GM23338 (cell line): ENCODE measurements around the gene ZNF394.

Source experiments
- CREB1 ChIP-seq: fragments of 250-450 bp; sonication (Bioruptor Pico); IDR thresholded peaks from 2 replicates; pipeline ENCODE4 v1.5.0; 2020; ENCODE audit warnings: low read depth, mild to moderate bottlenecking, moderate library complexity
- EZH2 ChIP-seq: fragments of 200-600 bp; sonication (generic); IDR thresholded peaks from one replicate; pipeline ENCODE4 v1.8.0; 2017; ENCODE audit warnings: antibody characterized with exemption, mild to moderate bottlenecking, low read depth; ENCODE audit not compliant: unreplicated experiment
- EZH2phosphoT487 ChIP-seq: fragments of 200-600 bp; sonication (generic); IDR thresholded peaks from one replicate; pipeline ENCODE4 v1.8.1; 2018; ENCODE audit warnings: antibody characterized with exemption; ENCODE audit not compliant: unreplicated experiment
- JUNB ChIP-seq: IDR thresholded peaks from one replicate; pipeline ENCODE4 v1.6.1; 2016; ENCODE audit warnings: antibody characterized with exemption; ENCODE audit not compliant: unreplicated experiment
- NANOG ChIP-seq: IDR thresholded peaks from 2 replicates; pipeline ENCODE4 v1.6.1; 2016; ENCODE audit warnings: antibody characterized with exemption, borderline replicate concordance
- POLR2AphosphoS5 ChIP-seq: IDR thresholded peaks from 2 replicates; pipeline ENCODE4 v1.6.1; 2016; ENCODE audit warnings: antibody characterized with exemption, low read depth
- STAT1 ChIP-seq: IDR thresholded peaks from one replicate; pipeline ENCODE4 v1.6.1; 2016; ENCODE audit warnings: antibody characterized with exemption; ENCODE audit not compliant: unreplicated experiment
- ZNF114 ChIP-seq: fragments of 250-450 bp; sonication (Bioruptor Pico); IDR thresholded peaks from 2 replicates; pipeline ENCODE4 v1.5.0; 2020; ENCODE audit warnings: mild to moderate bottlenecking, moderate library complexity
- ZNF331 ChIP-seq: fragments of 250-450 bp; sonication (Bioruptor Pico); IDR thresholded peaks from 2 replicates; pipeline ENCODE4 v1.5.0; 2020; ENCODE audit warnings: low read depth, mild to moderate bottlenecking, moderate library complexity
- TF ChIP-seq, protein P1 (sequence below), 2 experiments: fragments of 200-600 bp in 1 of 2; sonication (generic) in 1 of 2; conservative IDR thresholded peaks; 2 replicates each; pipeline versions ENCODE4 v1.5.1 to v1.6.1; 2016 to 2017; ENCODE audit warnings: antibody characterized with exemption in 2 of 2, low read depth in 2 of 2, mild to moderate bottlenecking in 2 of 2, moderate library complexity in 1 of 2
- TF ChIP-seq, protein P2 (sequence below): IDR thresholded peaks from one replicate; pipeline ENCODE4 v1.6.1; 2018; ENCODE audit warnings: antibody characterized with exemption; ENCODE audit not compliant: unreplicated experiment
- TF ChIP-seq, protein P3 (sequence below): IDR thresholded peaks from 2 replicates; pipeline ENCODE4 v1.6.1; 2016; ENCODE audit warnings: antibody characterized with exemption

DNA sequence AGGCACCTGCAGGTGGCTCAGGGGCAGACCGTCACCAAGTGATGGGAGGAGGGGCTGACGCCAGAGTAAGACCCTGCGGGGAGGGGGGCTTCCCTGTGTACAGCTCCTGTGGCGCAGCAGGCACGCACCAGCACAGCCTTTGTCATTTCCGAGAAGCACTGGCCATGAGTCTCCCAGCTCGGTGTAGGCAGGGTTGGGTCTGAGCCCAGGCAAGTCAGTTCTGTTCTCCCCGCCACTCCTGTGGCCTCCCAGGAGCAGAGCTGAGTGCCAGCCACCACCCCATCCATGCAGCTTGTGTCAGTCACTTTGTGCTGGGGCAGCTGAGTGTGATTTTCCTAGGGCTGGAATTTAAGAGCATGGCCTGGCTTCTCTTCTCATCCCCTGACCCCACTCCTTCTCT, 48.1 kb downstream of the ZNF394 start:
- TF ChIP-seq, protein P1, sequence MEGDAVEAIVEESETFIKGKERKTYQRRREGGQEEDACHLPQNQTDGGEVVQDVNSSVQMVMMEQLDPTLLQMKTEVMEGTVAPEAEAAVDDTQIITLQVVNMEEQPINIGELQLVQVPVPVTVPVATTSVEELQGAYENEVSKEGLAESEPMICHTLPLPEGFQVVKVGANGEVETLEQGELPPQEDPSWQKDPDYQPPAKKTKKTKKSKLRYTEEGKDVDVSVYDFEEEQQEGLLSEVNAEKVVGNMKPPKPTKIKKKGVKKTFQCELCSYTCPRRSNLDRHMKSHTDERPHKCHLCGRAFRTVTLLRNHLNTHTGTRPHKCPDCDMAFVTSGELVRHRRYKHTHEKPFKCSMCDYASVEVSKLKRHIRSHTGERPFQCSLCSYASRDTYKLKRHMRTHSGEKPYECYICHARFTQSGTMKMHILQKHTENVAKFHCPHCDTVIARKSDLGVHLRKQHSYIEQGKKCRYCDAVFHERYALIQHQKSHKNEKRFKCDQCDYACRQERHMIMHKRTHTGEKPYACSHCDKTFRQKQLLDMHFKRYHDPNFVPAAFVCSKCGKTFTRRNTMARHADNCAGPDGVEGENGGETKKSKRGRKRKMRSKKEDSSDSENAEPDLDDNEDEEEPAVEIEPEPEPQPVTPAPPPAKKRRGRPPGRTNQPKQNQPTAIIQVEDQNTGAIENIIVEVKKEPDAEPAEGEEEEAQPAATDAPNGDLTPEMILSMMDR (conservative IDR thresholded peaks at IDR 0.05; ENCODE audit: low read depth in 2 of 2) = no peak
- TF ChIP-seq STAT1 (no peak), POLR2AphosphoS5 (no peak), EZH2 (no peak), JUNB (no peak), EZH2phosphoT487 (no peak), NANOG (no peak), CREB1 (CRISPR knock-in tag) (no peak), ZNF114 (CRISPR knock-in tag) (no peak), ZNF331 (CRISPR knock-in tag) (no peak)
- TF ChIP-seq, protein P2, sequence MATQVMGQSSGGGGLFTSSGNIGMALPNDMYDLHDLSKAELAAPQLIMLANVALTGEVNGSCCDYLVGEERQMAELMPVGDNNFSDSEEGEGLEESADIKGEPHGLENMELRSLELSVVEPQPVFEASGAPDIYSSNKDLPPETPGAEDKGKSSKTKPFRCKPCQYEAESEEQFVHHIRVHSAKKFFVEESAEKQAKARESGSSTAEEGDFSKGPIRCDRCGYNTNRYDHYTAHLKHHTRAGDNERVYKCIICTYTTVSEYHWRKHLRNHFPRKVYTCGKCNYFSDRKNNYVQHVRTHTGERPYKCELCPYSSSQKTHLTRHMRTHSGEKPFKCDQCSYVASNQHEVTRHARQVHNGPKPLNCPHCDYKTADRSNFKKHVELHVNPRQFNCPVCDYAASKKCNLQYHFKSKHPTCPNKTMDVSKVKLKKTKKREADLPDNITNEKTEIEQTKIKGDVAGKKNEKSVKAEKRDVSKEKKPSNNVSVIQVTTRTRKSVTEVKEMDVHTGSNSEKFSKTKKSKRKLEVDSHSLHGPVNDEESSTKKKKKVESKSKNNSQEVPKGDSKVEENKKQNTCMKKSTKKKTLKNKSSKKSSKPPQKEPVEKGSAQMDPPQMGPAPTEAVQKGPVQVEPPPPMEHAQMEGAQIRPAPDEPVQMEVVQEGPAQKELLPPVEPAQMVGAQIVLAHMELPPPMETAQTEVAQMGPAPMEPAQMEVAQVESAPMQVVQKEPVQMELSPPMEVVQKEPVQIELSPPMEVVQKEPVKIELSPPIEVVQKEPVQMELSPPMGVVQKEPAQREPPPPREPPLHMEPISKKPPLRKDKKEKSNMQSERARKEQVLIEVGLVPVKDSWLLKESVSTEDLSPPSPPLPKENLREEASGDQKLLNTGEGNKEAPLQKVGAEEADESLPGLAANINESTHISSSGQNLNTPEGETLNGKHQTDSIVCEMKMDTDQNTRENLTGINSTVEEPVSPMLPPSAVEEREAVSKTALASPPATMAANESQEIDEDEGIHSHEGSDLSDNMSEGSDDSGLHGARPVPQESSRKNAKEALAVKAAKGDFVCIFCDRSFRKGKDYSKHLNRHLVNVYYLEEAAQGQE = no peak
- TF ChIP-seq, protein P3, sequence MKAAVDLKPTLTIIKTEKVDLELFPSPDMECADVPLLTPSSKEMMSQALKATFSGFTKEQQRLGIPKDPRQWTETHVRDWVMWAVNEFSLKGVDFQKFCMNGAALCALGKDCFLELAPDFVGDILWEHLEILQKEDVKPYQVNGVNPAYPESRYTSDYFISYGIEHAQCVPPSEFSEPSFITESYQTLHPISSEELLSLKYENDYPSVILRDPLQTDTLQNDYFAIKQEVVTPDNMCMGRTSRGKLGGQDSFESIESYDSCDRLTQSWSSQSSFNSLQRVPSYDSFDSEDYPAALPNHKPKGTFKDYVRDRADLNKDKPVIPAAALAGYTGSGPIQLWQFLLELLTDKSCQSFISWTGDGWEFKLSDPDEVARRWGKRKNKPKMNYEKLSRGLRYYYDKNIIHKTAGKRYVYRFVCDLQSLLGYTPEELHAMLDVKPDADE = no peak
